ENCODE measurements around the gene STAP2. TPM values are rescaled to one million over a fixed set of nuclear protein-coding genes. Genes with fewer than 3 reads are reported as not detected.
A peak's percentile ranks its signal among the peaks of the same experiment; 100 is the strongest.
"Not testable (repeated sequence)": the region's sequence is repeated elsewhere in the genome, so short reads cannot be mapped to it uniquely, and the experiment has no call there.

STAP2 gene
- total RNA-seq, 1 donor from 2014 or later: 3.7 TPM

DNA sequence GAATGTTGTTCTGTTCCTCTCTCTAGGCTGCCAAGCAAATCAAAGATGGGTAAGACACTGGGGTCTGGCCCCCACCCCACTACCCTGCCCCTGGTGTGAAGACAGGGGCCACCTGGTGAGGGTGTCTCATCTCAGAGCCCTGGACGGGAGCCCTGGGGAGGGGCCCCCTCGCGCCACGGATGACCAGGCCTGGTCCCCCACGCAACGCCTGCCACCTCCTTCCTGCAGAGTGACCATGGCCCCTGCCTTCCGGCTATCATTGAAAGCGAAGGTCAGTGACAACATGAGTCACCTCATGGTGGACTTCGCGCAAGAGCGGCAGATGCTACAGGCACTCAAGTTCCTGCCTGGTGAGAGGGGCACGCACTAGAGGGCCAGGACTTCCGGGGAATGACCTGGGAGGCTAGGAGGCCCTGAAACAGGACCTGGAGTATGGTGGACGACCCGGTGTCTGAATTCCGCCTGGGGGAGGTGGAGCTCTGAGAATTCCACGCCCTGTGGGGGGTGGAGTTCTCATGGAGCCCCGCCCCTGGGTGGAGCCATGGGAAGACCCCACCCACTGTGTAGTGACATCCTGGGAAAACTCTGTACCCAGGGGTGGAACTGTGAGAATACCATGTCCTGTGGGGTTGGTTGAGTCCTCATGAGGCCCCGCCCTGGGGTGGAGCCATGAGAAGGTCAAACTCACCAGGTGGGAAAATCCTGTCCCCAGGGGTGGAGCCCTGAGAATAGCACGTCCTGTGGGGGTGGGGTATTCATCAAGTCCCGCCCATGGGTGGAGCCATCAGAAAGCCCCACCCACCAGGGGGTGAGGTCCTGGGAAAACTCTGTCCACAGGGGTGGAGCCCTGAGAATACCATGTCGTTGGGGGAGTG lies 28.1 kb downstream of the STAP2 start:
- DNase-seq (ENCODE audit: low spot score): no peak
- no peak for ATAC-seq
- intact Hi-C loops (cut with DNase I): no loop called here

DNA sequence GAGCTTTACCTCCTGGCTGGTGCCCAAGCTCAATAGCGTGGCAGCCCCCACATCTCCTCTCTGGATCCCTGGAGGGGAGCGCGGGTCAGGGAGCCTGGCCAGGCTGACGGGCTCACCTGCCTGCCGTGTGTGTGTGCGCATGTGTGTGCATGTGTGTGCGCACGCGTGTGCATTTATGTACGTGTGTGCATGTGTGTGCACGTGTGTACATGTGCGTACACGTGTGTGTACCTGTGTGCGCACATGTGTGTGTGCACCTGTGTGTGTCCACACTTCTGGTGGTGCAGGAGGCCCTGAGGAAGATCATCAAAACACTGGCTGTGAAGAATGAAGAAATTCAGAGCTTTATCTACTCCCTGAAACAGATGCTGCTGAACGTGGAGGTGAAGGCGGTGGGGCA lies 33.0 kb downstream of the STAP2 start:
- intact Hi-C loops (cut with DNase I): no loop called here
- no peak for ATAC-seq
- no peak for DNase-seq (ENCODE audit: low spot score)

DNA sequence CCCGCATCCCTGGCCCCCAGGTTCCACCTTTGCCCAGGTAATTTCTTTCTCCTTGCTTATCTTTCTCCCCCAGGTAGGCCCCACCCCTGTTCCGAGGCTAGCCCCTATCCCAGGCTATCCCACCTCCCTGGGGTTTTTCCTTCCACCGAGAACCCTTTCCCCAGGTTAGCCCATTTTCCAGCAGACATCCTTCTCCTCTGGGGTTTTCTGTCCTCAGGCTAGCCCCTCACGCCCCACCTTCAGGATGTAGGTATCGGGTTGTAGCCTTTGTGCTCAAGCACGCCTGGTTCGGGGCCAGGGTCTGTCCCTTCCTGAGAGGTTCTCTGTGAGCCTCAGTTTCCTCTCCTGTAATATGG lies 33.4 kb downstream of the STAP2 start:
- DNase-seq (ENCODE audit: low spot score) (no peak), ATAC-seq (no peak)
- intact Hi-C loops (cut with DNase I): no loop called here

DNA sequence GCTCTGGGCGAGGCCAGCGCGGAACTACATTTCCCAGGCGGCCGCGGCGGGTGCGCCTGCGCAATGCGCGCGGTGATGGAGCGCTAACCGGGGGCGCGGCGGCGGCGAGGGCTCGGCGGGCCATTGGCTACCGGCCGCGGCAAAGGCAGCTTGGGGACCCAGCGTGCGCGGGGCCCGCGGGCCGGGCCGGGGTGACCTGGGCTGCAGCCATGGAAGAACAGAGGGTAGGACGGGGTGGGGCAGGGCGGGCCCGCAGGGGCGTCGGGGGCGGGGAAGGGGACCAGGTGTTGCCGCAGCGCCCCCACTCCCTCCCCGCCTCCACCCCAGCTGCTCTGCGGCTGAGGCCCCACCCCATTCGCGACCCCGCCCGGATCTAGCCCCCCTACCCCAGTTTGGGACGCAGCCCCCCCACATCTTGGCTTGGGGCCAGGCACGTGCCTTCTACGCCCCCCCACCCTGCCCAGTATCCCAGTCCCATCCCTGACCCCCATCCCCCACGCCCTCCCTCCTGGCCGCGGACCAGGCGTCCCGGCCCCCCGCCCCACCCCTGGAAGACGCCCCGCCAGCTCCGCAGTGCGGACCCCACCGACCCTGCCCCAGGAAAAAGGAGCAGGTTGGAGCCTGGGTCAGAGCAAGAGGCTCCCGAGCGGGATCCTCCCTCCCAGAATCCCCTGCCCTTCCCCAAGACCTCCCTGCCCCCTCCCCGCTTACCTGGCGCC lies 33.9 kb downstream of the STAP2 start, which contains the start of gene FSD1:
Gene FSD1, plus strand, starts transcription at position 61 of the 719 bp plus-strand sequence. Its CDS starts 149 bp downstream, at position 210.
- DNase-seq (ENCODE audit: low spot score) (no peak), ATAC-seq (peak; percentile 28)
- intact Hi-C loops (cut with DNase I): no loop called here

DNA sequence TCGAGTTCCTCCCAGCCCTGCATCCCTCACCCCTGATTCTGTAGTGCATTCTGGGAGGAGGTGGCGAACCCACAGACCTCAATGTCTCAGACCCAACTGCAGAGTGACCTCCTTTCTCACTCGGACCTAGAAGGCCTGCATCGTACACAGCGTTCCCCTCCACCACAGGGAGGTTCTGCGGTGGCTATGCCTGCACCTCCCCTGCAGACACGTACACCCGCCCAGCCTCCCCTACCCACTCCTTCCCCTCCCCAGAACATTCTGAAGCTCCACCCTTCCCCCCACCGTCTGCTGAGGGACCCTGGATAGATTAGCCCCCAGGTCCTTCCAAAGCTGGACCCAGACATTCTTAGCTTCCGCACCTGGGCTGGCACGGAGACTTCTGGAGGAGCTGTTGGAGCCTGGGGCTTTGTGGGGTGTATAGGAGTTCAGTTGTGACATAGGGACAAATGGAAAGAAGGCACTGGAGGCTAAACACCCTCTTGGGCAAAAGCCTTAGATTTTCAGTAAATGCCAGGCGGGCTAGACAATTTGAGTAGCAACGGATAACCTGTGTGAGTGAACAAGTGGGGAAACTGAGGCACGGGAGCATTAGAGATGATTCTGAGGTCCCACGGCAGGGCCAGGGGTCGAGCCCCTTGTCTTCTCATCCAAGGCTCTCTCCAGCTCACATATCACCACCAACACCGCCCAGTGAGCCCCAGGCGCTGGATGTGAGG lies 34.6 kb downstream of the STAP2 start:
- intact Hi-C loops (cut with DNase I): no loop called here
- DNase-seq (ENCODE audit: low spot score) (no peak), ATAC-seq (no peak)

DNA sequence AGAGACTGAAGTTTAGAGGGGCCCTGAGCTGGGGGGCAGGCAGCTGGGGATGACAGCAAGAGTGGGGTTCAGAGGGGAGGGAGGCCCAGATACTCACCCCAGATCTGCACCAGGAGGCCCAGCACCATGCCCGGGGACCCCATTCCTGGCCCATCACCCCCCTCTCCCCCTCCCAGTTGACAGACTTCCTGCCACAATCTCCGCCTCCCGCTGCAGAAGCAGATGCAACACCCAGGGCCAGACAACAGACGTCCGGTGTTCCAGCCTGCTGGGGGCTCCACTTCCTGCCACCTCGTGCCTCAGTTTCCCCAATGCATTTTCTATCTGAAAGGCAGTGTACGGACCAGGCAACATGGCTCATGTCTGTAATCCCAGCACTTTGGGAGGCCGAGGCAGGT lies 36.4 kb downstream of the STAP2 start, which contains the start of gene TMIGD2:
Gene TMIGD2, minus strand, starts transcription at position 147 of the 398 bp plus-strand sequence. Its CDS starts 4 bp downstream, at position 143.
- intact Hi-C loops (cut with DNase I): no loop called here
- DNase-seq (ENCODE audit: low spot score): no peak
- ATAC-seq: no peak

DNA sequence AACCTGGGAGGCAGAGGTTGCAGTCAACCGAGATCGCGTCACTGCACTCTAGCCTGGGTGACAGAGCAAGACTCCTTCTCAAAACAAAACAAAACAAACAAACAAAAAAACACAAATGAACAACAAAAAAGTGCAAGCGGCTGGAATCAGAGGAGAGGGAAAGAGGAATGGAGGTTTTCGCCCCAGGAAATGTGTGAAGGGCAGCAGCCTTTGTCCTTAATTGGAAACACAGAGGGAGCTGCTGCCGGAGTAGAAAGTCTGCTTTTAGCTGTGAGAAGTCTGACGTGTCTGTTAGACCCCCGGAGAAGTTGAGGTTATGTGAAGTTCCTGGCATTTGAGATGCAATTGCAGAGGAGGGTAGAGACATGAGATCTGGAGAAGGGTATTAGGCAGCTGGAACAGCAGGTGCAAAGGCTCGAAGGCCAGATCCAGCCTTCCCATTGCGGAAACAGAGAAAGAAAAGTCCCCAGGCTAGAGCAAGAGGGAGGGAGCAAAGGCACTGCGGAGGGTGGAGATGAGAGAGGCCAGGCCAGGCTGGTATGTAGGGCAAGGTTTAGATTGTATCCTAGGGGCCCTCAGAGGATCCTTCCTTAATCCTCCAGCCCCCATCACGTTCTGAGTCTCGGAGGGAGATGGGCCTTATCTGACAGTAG lies 36.9 kb downstream of the STAP2 start:
- intact Hi-C loops (cut with DNase I): no loop called here
- DNase-seq (ENCODE audit: low spot score) (no peak), ATAC-seq (no peak)

DNA sequence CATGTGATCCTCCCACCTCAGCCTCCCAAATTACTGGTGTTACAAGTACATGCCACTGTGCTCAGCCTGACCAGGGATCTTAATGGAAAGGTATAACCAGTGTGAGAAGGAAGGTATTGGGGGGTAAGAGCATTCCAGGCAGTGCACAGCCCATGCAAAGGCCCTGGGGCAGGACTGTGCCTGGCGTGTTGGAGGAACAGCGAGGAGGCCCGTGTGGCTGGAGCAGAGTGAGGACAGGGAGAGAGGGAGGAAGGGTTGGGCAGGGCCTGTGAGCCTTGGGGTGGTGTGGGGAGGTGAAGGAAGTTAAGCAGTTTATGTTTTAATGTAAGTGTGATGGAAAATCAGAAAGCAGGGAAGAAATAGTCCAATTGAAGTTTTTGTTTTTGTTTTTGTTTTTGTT lies 38.0 kb downstream of the STAP2 start:
- no peak for ATAC-seq
- intact Hi-C loops (cut with DNase I): no loop called here
- no peak for DNase-seq (ENCODE audit: low spot score)

DNA sequence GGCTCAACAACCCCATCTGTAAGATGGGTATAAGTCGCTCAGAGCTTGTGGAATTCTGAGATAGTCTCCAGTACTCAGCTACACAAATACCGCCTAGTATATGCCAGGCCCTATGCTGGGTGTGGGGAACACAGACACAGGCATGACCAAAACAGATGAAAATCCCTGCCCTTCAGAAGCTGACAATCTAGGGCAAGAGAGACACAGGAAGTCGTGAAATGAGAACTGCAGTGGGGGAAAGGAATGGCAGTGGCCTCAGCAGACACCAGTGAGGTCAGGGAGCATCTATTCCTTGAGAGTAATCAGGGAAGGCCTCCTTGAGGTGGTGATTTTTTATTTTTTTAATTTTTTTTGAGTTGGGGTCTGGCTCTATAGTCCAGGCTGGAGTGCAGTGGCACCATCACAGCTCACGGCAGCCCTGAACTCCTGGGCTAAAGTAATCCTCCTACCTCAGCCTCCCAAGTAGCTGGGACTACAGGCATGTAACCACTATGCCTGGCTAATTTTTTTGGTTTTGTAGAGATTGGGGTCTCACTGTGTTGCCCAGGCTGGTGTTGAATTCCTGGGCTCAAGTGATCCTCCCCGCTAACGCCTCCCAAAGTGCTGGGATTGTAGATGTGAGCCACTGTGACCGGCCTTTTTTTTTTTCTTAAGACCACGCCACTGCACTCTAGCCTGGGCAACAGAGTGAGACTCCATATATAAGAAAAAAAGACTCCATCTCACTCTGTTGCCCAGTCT lies 39.6 kb downstream of the STAP2 start:
- no peak for ATAC-seq
- intact Hi-C loops (cut with DNase I): no loop called here
- DNase-seq (ENCODE audit: low spot score): no peak

DNA sequence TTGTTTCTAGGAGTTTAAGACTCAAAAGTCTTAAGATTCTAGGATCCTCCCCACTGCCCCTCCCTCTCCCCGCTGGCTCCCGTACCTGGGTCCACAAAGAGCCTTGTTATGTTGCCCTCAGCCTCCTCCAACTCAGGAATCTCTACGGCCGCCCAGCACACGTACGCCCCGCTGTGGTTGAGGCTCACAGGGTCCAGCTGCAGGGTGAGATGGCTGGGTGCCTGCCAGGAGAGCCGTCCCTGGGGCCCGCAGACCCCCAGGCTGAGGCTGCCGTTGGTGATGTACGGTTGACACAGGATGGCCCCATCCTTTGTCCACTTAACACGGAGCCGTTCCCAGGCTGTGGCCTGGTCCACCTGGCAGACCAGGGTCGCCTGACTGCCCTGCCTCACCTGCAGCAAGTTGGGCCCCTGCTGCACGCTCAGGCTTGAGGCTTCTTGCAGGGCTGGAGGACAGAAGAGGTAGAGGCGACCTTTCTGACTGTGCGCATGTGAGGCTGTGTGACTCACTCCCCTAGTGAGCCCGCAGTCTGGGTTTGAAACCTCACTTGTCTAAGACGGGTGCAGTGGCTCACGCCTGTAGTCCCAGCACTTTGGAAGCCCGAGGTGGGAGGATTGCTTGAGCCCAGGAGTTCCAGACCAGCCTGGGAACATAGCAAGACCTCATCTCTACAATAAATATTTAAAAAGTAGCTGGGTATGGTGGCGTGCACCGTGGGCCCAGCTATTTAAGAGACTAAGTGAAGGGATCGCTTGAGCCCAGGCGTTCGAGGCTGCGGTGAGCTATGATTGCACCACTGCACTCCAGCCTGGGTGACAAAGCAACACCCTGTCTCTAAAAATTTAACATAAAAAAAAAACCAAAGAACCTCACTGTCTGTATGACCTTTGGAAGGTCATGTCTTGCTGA lies 40.5 kb downstream of the STAP2 start:
- intact Hi-C loops (cut with DNase I): no loop called here
- DNase-seq (ENCODE audit: low spot score): no peak
- ATAC-seq: no peak

DNA sequence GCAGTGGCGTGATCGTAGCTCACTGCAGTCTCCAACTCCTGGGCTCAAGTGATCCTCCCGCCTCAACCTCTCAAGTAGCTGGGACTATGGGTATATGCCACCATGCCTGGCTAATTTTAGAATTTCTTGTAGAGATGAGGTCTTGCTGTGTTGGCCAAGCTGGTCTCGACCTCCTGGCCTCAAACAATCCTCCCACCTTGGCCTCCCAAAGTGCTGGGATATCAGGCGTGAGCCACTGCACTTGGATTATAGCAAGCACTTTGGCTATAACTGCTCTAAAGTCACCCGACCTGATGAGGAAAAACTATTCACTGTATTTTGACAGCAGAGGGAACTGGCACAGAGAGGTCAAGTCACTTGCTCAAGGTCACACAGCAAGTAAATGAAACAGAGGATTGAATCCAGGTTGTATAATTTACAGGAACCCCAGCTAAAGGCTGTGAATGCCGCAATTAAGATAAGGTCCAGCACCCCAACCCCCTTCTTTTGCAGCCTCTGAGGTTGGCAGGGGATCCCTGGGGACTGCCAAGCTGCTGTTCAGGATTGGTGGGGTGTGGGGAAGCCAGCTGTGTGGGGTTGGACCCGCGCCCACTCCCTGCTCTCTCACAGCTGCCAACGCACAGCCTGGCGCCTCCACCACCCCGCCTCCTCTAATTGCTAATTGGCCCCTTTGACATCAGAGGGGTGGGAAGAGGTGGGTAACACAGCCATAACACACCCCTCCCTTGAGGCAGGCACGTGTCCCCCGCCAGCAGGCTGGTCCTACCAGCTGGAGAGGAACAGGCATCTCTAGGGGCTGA lies 42.5 kb downstream of the STAP2 start:
- no peak for DNase-seq (ENCODE audit: low spot score)
- no peak for ATAC-seq
- intact Hi-C loops (cut with DNase I): no loop called here

DNA sequence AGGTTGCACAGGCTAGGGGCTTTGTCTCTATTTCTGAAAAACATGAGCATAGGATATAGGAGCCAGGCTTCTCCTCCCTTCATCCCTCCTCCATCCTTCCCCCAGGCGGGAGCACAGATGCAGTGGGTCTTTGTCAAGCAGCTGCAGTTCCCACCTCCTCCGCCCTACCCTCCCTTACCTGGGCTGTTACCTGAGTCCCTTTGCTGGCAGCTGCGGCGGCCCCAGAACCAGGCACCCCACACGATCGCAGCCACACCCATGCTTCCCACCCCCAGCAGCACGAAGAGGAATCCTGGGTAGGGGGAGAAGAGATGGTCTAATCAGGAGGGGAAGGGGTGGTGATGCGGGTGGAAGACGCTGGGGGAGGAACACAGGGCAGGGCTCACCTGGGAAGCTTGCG lies 44.2 kb downstream of the STAP2 start:
- ATAC-seq (no peak), DNase-seq (ENCODE audit: low spot score) (no peak)
- intact Hi-C loops (cut with DNase I): no loop called here

DNA sequence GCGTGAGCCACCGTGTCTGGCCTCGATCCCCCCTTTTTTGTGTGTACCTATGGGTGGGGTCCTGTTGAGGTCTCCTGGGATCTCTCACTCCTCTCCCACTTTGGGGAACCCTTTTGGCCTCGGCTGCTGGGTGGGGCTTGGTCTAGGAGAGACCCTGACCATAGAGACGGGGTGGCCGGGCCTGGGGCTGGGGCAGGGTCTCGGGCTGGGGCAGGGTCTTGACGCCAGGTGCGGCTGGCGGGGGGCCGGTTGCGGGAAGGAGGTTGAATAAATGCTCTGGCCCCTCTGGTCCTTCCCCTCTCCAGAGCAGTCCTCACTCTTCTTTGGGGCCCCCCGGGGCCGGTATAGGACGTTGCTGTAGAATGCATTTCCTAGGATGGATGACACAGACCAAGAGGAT lies 46.1 kb downstream of the STAP2 start:
- intact Hi-C loops (cut with DNase I): no loop called here
- DNase-seq (ENCODE audit: low spot score): no peak

DNA sequence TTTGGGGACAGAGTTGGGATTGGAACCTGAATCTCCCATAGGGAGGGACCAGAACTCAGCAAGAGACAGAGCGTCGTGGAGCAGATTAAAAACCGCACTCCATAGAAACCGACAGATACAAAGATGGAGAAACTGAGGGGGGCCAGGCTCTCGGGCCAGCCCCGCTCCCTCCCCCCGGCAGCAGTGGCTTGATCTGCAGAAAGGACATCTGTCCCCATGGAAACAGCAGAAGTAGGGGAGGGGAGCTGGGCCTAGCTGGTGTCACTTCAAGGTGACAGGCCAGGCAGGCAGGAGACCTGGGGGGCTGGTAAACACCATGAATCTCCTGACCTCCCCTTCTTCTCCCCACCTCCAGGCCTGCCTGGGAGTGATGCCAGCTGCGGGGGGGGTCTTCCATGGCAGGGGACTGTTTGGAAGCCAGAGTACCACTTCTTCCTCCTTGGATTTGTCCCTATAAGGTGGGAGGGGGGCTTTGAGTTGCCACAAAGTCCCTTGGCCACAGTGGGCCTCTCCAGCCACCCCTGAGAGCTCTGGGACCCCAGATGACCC lies 47.4 kb downstream of the STAP2 start:
- ATAC-seq (no peak), DNase-seq (ENCODE audit: low spot score) (no peak)
- intact Hi-C loops (cut with DNase I): no loop called here

More for the DNA sequence above, 46.1 kb downstream of the STAP2 start:
- ATAC-seq: no peak

DNA sequence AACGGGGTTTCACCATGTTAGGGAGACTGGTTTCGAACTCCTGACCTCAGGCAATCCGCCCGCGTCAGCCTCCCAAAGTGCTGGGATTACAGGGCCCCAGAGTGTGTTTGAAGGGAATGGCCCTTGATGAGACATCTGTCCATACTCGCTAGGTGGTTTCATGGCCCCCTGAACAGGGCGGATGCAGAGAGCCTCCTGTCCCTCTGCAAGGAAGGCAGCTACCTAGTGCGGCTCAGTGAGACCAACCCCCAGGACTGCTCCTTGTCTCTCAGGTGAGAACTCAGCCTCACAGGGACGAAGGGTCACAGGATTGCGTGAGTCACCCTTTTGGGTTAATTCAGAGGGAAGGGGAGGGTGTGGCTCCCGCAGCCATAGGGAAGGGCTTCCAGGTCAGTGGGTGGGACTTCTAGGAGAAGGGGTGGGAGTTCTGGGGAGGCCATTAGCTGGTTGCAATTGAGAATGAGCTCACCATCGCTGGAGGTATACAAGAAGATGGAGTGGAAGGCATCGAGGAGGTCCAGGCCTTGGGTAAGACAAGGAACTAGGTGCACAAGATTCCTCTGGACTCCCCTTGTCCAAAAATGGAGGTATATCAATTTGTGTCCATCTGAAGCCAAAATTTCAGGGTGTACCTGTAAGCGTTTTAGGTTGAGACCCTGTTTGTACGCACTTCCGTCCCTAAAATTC lies 50.4 kb downstream of the STAP2 start:
- intact Hi-C loops (cut with DNase I): no loop called here
- DNase-seq (ENCODE audit: low spot score): no peak
- ATAC-seq: no peak

DNA sequence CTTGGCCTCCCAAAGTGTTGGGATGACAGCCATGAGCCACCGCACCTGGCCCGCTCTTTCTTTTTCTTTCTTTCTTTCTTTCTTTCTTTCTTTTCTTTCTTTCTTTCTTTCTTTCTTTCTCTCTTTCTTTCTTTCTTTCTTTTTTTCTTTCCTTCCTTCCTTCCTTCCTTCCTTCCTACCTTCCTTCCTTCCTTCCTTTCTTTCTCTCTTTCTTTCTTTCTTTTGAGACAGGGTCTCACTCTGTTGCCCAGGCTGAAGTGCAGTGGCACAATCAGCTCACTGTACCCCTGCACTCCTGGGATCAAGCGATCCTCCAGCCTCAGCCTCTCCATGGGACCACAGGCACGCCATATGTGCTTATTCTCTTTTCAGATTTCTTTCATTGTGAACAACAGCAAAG lies 52.5 kb downstream of the STAP2 start:
- DNase-seq (ENCODE audit: low spot score); intact Hi-C loops (cut with DNase I); ATAC-seq: not testable (repeated sequence)

Data from sciatic nerve (tissue), 2 donors.